CD14-positive monocyte (primary cell): ENCODE results near the gene SLC2A9. TPM values are rescaled to one million over a fixed set of nuclear protein-coding genes. Genes with fewer than 3 reads are reported as not detected.

Source experiments
- DNase-seq, 3 donors: peaks; one replicate each; pipeline ENCODE4 v3.0.0-alpha.2; 2011 to 2022
- H2AFZ ChIP-seq: 2 replicates; pipeline ENCODE4 v1.6.0; 2012; ENCODE audit warnings: mild to moderate bottlenecking, low read depth, low read length, inconsistent platforms; ENCODE audit not compliant: insufficient read depth, poor library complexity, severe bottlenecking
- H3K27ac ChIP-seq, 2 donors: 1 replicate in 1 of 2; 2 replicates in 1 of 2; pipeline ENCODE4 v1.5.1; 2012 to 2013; ENCODE audit warnings: low read length in 2 of 2, control low read depth in 1 of 2, inconsistent platforms in 1 of 2, low read depth in 1 of 2, mild to moderate bottlenecking in 1 of 2
- H3K27me3 ChIP-seq, 2 donors: one replicate each; pipeline versions ENCODE4 v1.6.0 to v1.6.1; 2011 to 2013; ENCODE audit warnings: low read length in 2 of 2; ENCODE audit not compliant: control insufficient read depth in 2 of 2, insufficient read depth in 2 of 2
- H3K36me3 ChIP-seq, 2 donors: replicated peaks in 1 of 2; 1 replicate in 1 of 2; 2 replicates in 1 of 2; pipeline versions ENCODE4 v1.5.1 to v1.6.1; 2012 to 2013; ENCODE audit warnings: low read length in 2 of 2, control low read depth in 1 of 2, inconsistent platforms in 1 of 2, mild to moderate bottlenecking in 1 of 2; ENCODE audit not compliant: insufficient read depth in 2 of 2, control insufficient read depth in 1 of 2
- H3K4me1 ChIP-seq, 2 donors: 1 replicate in 1 of 2; 2 replicates in 1 of 2; pipeline versions ENCODE4 v1.5.1 to v1.6.1; 2012 to 2013; ENCODE audit warnings: low read length in 2 of 2, control low read depth in 1 of 2, inconsistent platforms in 1 of 2, mild to moderate bottlenecking in 1 of 2, moderate library complexity in 1 of 2; ENCODE audit not compliant: insufficient read depth in 2 of 2, control insufficient read depth in 1 of 2
- H3K4me2 ChIP-seq: replicated peaks from 2 replicates; pipeline ENCODE3; 2012; ENCODE audit warnings: low read length, moderate library complexity, mild to moderate bottlenecking; ENCODE audit not compliant: poor library complexity, severe bottlenecking; ENCODE audit errors: extremely low read depth
- H3K4me3 ChIP-seq, 3 experiments: fragments of 200-600 bp in 1 of 3; sonication (generic) in 1 of 3; replicated peaks in 1 of 3; 1 replicate in 2 of 3; 2 replicates in 1 of 3; pipeline ENCODE4 v1.5.1; 2011 to 2013; ENCODE audit warnings: low read length in 3 of 3, mild to moderate bottlenecking in 3 of 3, control low read depth in 2 of 3, low read depth in 2 of 3, inconsistent platforms in 1 of 3, moderate library complexity in 1 of 3
- H3K79me2 ChIP-seq: 2 replicates; pipeline ENCODE4 v1.6.0; 2012; ENCODE audit warnings: mild to moderate bottlenecking, control low read depth, inconsistent platforms, low read length, moderate library complexity; ENCODE audit not compliant: insufficient read depth
- H3K9ac ChIP-seq: 2 replicates; pipeline ENCODE4 v1.6.0; 2017; ENCODE audit warnings: low read length, mild to moderate bottlenecking; ENCODE audit not compliant: insufficient read depth, poor library complexity, severe bottlenecking
- H3K9me3 ChIP-seq, 2 donors: replicated peaks in 1 of 2; 1 replicate in 1 of 2; 2 replicates in 1 of 2; pipeline versions ENCODE4 v1.5.1 to v1.6.1; 2012 to 2013; ENCODE audit warnings: low read length in 2 of 2, control low read depth in 1 of 2; ENCODE audit not compliant: control insufficient read depth in 1 of 2, insufficient read depth in 1 of 2
- H4K20me1 ChIP-seq: 2 replicates; pipeline ENCODE4 v1.6.0; 2012; ENCODE audit warnings: mild to moderate bottlenecking, low read length, control low read depth, moderate library complexity; ENCODE audit not compliant: insufficient read depth
- H3K27ac Mint-ChIP-seq, 7 donors: one replicate each; pipeline ENCODE4 v1.8.0; 2020; ENCODE audit warnings: mild to moderate bottlenecking in 7 of 7, mixed read lengths in 7 of 7, moderate library complexity in 6 of 7, inconsistent platforms in 2 of 7
- H3K27me3 Mint-ChIP-seq, 3 donors: one replicate each; pipeline ENCODE4 v1.8.0; 2021 to 2022; ENCODE audit warnings: low read depth in 3 of 3, mild to moderate bottlenecking in 3 of 3, mixed read lengths in 3 of 3, moderate library complexity in 3 of 3, inconsistent platforms in 1 of 3
- H3K36me3 Mint-ChIP-seq, 2 donors: one replicate each; pipeline ENCODE4 v1.8.0; 2020; ENCODE audit warnings: mixed read lengths in 2 of 2, inconsistent platforms in 1 of 2, mild to moderate bottlenecking in 1 of 2
- H3K4me1 Mint-ChIP-seq: one replicate; pipeline ENCODE4 v1.8.0; 2020; ENCODE audit warnings: mild to moderate bottlenecking, mixed read lengths
- H3K4me3 Mint-ChIP-seq, 2 donors: one replicate each; pipeline ENCODE4 v1.8.0; 2020; ENCODE audit warnings: mild to moderate bottlenecking in 2 of 2, mixed read lengths in 2 of 2, moderate library complexity in 1 of 2
- H3K9me3 Mint-ChIP-seq, 7 donors: one replicate each; pipeline ENCODE4 v1.8.0; 2020 to 2022; ENCODE audit warnings: mixed read lengths in 7 of 7, mild to moderate bottlenecking in 6 of 7, moderate library complexity in 6 of 7, inconsistent platforms in 2 of 7
- WGBS: methylation state at CpG from one replicate; pipeline ENCODE4 v1.1.5; 2013; ENCODE audit warnings: missing lambda C conversion rate; ENCODE audit not compliant: insufficient coverage; 5-methylcytosine and 5-hydroxymethylcytosine counted together
- intact Hi-C, 2 donors: fragments of 100-400 bp; cut with micrococcal nuclease; formaldehyde crosslinking; loops; one replicate each; pipeline versions ENCODE4 v1.15.0 to v1.15.1; 2023
- polyA plus RNA-seq, 3 donors: library from polyadenylated mRNA; depleted of rRNA in 1 of 3; unstranded in 2 of 3; stranded (reverse) in 1 of 3; fragments of 300-500 nt in 2 of 3; fragments of >200 nt in 1 of 3; fragmentation: Illumina TruSeq in 2 of 3; gene quantifications; 1 replicate in 2 of 3; 2 replicates in 1 of 3; pipeline ENCODE4 v1.2.3, GENCODE V29; 2012 to 2021
- TF ChIP-seq, protein P1 (sequence below): fragments of 200-600 bp; IDR thresholded peaks from one replicate; pipeline ENCODE4 v1.8.0; 2022; ENCODE audit warnings: antibody characterized with exemption, mild to moderate bottlenecking

SLC2A9 gene
- polyA plus RNA-seq, 3 donors: 27.3 to 38.6 (median 34.7) TPM

DNA sequence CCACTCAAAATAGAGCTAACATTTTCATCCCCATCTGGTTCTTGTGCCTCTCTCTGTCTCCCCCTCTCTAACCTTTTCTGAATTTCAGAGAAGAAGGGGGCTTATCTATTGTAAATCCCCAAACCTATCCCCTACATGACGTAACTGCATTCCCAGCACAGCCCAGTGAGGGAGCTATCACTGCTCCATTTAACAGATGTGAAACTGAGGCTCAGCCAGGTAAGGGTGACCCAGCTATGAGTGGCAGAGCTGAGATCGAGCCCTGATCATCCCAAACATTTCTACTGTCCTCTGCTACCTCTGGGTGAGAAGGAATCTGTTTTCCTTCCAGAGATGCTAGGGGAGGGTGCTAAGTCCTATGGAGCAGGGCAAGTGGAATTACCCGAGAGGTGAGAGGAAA, 107.5 kb downstream of the SLC2A9 start:
- intact Hi-C loops: no loop called here
- Mint-ChIP-seq H3K4me3 (no peak overlapping the region), H3K9me3 (peaks cover 0 to 4% (median 2%) of the 10 kb centered on the region in 7 donors), H3K4me1 (peaks cover 2% of the 10 kb centered on the region), H3K27ac (no peak overlapping the region), H3K27me3 (peaks cover 0 to 2% (median 1%) of the 10 kb centered on the region in 3 donors), H3K36me3 (peaks cover 82 to 88% of the 10 kb centered on the region in 2 donors)
- no peak overlapping the region for H2AFZ ChIP-seq
- no peak overlapping the region for H3K27ac ChIP-seq
- no peak overlapping the region for H3K4me2 ChIP-seq
- H4K20me1 ChIP-seq: no peaks in the 10 kb centered on the region
- WGBS: 100% methylated on average over 1 of the region's 3 CpGs
- no peaks in the 10 kb centered on the region for H3K79me2 ChIP-seq
- TF ChIP-seq, protein P1, sequence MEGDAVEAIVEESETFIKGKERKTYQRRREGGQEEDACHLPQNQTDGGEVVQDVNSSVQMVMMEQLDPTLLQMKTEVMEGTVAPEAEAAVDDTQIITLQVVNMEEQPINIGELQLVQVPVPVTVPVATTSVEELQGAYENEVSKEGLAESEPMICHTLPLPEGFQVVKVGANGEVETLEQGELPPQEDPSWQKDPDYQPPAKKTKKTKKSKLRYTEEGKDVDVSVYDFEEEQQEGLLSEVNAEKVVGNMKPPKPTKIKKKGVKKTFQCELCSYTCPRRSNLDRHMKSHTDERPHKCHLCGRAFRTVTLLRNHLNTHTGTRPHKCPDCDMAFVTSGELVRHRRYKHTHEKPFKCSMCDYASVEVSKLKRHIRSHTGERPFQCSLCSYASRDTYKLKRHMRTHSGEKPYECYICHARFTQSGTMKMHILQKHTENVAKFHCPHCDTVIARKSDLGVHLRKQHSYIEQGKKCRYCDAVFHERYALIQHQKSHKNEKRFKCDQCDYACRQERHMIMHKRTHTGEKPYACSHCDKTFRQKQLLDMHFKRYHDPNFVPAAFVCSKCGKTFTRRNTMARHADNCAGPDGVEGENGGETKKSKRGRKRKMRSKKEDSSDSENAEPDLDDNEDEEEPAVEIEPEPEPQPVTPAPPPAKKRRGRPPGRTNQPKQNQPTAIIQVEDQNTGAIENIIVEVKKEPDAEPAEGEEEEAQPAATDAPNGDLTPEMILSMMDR: no peak
- no peaks in the 10 kb centered on the region for H3K9me3 ChIP-seq
- no peaks in the 10 kb centered on the region for H3K4me1 ChIP-seq
- no peaks in the 10 kb centered on the region for H3K27me3 ChIP-seq
- no peak overlapping the region for H3K9ac ChIP-seq
- peaks cover 67 to 93% of the 10 kb centered on the region in 2 donors for H3K36me3 ChIP-seq
- DNase-seq: no peak
- no peak overlapping the region for H3K4me3 ChIP-seq

DNA sequence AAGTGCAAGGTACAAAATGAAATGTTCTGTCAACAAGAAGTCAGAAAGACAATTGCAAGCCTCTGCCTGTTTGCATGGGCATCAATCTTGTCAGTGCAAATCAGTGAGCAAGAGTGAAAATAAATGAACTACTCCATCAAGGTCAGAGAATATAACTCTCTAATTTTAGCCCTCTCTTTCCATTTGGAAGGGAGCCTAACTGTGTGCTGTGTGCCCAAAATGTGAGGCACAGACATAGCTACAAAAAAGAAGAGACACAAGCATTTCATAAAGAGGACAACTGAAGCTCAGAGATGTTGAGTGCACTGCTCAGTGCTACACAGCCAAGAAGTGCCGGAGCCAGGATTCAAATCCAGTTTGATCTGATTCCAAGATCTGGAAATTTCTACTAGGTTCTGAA, 114.3 kb downstream of the SLC2A9 start:
- no peak overlapping the region for H3K27ac ChIP-seq
- no peak overlapping the region for H3K9ac ChIP-seq
- no peaks in the 10 kb centered on the region for H3K27me3 ChIP-seq
- TF ChIP-seq, protein P1: no peak
- WGBS: no CpG with 5 or more reads among the region's 1 CpG
- no peaks in the 10 kb centered on the region for H3K4me1 ChIP-seq
- H3K4me3 ChIP-seq: no peak overlapping the region
- H3K9me3 ChIP-seq: no peaks in the 10 kb centered on the region
- H2AFZ ChIP-seq: no peak overlapping the region
- Mint-ChIP-seq H3K4me1 (no peaks in the 10 kb centered on the region), H3K36me3 (peaks cover 89 to 90% of the 10 kb centered on the region in 2 donors), H3K27me3 (peaks cover 0 to 1% (median 0%) of the 10 kb centered on the region in 3 donors), H3K9me3 (peaks cover 0 to 4% (median 2%) of the 10 kb centered on the region in 7 donors), H3K4me3 (no peak overlapping the region), H3K27ac (peak overlapping the region in 1 of 7 donors; percentile 34)
- H4K20me1 ChIP-seq: no peaks in the 10 kb centered on the region
- H3K36me3 ChIP-seq: peaks cover 77 to 90% of the 10 kb centered on the region in 2 donors
- no peak overlapping the region for H3K4me2 ChIP-seq
- intact Hi-C loops: no loop called here
- H3K79me2 ChIP-seq: no peaks in the 10 kb centered on the region
- DNase-seq: no peak
